ENCODE results near the gene MRPL4.
"Not testable (repeated sequence)": the region's sequence is repeated elsewhere in the genome, so short reads cannot be mapped to it uniquely, and the experiment has no call there.

Gene MRPL4

DNA sequence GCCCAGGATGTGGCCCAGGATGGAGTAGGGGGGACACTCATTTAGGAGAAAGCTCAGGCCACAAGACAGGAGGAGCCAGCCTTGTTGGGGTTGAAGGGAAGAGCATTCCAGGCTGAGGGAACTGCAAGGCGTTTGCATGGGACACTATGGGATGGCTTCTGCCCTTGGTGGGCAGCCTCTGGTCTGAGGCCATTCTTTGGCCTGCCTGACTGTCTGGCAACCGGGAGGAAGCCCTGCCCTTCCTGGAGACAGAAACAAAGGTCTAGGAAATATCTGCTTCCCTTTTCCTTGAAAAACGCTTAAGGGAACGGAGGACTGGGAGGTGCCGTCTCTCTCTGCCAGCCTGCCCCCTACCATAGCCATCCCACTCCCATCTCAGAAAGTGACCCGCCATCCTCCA lies 16.1 kb downstream of the MRPL4 start:
- no peak for DNase-seq

DNA sequence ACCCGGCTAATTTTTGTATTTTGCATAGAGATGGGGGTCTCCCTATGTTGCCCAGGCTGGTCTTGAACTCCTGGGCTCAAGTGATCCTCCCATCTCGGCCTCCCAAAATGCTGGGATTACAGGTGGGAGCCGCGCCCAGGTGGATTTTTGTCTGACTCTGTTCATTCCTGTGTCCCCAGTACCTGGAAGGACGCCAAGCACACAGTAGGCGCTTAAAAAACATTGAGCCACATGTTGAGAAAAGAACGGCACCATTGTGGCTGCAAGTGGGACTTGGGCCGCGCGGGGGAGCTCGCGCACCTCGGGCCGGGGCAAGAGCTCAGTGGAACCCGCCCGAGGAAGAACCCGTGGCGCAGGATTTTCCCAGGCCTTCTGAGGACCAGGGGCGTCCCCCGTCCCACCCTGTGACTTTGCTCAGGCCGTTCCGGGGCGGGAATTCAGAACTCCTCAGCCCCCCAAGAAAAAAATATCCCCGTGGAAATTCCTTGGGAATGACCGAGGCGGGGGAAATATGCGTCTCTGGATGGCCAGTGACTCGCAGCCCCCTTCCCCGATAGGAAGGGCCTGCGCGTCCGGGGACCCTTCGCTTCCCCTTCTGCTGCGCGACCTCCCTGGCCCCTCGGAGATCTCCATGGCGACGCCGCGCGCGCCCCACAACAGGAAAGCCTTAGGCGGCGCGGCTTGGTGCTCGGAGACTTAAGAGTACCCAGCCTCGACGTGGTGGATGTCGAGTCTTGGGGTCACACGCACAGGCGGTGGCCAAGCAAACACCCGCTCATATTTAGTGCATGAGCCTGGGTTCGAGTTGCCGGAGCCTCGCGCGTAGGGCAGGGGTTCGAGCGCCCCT lies 17.5 kb downstream of the MRPL4 start:
- DNase-seq, result peak; percentile 37

DNA sequence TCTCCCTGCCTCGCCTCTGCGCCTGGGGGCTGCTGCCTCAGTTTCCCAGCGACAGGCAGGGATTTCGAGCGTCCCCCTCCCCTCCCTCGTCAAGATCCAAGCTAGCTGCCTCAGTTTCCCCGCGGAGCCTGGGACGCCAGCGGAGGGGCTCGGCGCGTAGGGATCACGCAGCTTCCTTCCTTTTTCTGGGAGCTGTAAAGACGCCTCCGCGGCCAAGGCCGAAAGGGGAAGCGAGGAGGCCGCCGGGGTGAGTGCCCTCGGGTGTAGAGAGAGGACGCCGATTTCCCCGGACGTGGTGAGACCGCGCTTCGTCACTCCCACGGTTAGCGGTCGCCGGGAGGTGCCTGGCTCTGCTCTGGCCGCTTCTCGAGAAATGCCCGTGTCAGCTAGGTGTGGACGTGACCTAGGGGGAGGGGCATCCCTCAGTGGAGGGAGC lies 18.2 kb downstream of the MRPL4 start:
- DNase-seq, result no peak

DNA sequence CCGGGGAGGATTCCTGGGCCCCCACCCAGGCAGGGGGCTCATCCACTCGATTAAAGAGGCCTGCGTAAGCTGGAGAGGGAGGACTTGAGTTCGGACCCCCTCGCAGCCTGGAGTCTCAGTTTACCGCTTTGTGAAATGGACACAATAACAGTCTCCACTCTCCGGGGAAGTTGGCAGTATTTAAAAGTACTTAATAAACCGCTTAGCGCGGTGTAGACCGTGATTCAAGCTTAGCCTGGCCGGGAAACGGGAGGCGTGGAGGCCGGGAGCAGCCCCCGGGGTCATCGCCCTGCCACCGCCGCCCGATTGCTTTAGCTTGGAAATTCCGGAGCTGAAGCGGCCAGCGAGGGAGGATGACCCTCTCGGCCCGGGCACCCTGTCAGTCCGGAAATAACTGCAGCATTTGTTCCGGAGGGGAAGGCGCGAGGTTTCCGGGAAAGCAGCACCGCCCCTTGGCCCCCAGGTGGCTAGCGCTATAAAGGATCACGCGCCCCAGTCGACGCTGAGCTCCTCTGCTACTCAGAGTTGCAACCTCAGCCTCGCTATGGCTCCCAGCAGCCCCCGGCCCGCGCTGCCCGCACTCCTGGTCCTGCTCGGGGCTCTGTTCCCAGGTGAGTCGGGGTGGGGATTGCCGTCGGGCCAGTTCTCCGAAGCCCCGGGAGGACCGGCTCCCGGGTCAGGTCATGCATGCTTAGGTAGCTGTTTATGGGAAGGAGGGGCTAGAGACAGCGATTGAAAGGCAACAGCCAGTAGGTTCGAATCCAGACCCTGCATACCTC lies 18.8 kb downstream of the MRPL4 start, which contains the start of gene ICAM1:
ICAM1 (plus strand) TSS at position 505 of the 779 bp plus-strand sequence; CDS start at position 545, 40 bp downstream.
- no peak for DNase-seq

DNA sequence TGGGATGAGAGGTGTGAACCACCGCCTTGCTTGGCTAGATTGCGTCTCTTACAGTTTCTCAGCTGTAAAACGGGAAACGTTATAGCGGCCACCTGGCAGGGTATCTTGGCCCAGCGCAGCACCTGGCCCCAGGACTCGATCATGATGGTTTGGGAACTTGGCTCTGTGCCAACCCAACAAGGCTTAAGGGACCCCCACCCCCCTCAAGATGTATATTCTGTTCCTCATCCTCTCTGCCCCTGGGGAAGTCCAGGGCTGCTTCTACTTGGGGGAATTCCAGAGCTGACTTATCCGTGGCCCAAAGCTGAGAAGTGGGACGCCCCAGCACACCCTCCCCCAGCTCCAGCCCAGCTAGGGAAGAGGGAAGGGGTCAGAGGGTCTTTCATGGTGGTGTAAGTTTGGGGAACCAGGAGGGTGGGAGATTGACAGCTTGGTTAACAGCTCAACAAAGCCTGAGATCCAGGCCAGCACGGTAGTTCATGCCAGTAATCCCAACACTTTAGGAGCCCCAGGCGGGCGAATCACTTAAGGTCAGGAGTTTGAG lies 19.6 kb downstream of the MRPL4 start:
- DNase-seq, result no peak

DNA sequence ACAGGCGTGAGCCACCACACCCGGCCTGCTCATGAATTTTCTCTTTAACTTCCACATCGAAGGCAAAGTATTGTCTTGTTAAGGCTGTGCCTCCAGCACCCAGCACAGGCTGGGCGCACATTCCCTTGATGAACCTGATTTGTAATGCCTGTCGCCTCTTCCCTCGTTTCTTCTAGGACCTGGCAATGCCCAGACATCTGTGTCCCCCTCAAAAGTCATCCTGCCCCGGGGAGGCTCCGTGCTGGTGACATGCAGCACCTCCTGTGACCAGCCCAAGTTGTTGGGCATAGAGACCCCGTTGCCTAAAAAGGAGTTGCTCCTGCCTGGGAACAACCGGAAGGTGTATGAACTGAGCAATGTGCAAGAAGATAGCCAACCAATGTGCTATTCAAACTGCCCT lies 22.6 kb downstream of the MRPL4 start:
- no peak for DNase-seq

DNA sequence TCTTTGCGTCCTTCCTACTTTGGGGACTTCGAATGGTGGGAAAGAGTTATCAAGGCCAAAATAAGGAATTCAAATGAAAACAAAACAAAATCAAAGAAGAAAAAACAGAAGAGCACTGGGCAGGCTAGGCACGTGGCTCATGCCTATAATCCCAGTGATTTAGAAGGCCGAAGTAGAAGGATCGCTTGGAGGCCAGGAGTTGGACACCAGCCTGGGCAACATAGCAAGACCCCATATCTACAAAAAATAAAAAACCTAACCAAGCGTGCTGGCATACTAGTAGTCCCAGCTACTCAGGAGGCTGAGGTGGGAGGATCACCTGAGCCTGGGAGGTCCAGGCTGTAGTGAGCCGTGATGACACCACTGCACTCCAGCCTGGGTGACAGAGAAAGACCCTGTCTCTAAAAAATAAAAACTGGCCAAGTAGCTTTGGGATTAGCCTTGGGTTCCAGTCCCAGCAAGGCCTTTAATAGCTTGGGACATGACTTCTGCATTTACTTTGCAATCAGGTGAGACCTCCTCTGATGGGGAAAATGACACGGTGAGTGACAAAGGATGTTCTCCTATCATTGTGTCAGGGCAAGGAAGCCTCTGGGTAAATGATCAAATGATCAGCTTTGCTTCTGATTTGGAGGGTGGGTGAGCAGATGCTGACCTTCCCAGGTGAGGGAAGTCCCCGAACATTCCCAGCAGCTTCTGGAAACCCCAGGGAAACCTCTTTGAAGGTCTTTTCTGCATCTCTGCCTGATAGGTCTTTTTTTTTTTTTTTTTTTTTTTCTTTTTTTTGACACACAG lies 26.0 kb downstream of the MRPL4 start:
- no peak for DNase-seq

DNA sequence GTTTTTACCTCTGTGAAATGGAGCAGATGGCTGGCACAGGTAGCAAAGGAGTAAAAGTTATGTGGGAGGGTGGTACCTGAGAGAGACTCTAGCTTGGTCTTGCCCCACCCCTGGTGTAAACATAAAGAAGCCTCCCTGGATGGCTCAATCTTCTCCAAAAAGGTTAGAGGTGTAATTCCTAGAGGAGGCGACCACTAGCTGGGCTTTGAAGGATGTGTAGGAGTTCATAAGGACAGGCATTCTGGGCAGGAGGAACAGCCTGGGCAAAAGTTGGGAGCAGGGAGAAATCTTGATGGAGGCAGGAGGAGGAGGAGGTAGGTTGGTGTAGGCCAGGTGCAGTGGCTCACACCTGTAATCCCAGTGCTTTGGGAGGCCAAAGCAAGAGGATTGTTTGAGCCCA lies 26.9 kb downstream of the MRPL4 start:
- DNase-seq, result no peak

DNA sequence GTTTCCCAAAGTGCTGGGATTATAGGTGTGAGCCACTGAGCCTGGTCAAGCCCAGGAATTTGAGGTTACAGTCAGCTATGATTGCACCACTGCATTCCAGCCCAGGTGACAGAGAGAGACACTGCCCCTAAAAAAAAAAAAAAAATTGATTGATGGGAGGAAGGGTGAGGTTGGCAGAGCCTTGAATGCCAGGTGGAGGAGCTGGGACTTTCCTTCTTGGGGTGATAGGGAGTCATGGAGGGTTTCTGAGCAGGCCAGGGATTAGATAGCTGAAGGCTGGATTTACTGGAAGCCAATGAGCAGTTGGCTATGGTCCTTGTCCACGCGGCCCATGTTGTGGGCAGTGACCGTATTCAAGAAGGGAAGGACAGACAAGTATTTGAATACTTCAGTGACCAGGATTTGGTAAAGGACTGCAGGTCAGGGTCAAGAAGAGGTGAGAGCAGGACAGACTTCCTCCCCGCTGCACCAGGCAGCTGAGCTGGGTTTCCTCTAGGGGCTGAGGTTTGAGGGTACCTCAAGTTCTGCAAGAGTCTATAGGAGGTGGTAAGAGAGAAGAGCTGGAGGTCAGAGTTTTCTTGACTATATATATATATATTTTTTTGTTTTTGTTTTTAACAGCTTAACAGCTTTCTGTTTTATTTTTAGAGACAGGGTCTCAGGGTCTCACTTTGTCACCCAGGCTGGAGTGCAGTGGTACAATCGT lies 27.9 kb downstream of the MRPL4 start:
- DNase-seq, result no peak

DNA sequence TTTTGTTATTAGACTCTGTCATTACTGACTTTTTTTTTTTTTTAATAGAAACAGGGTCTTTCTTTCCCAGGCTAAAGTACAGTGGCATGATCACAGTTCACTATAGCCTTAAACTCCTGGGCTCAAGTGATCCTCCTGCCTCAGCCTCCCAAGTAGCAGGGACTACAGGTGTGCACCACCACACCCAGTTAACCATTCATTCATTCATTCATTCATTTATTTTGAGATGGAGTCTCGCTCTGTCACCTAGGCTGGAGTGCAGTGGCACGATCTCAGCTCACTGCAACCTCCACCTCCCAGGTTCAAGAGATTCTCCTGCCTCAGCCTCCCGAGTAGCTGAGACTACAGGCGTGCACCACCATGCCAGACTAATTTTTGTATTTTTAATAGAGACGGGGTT lies 30.0 kb downstream of the MRPL4 start:
- DNase-seq, result not testable (repeated sequence)

DNA sequence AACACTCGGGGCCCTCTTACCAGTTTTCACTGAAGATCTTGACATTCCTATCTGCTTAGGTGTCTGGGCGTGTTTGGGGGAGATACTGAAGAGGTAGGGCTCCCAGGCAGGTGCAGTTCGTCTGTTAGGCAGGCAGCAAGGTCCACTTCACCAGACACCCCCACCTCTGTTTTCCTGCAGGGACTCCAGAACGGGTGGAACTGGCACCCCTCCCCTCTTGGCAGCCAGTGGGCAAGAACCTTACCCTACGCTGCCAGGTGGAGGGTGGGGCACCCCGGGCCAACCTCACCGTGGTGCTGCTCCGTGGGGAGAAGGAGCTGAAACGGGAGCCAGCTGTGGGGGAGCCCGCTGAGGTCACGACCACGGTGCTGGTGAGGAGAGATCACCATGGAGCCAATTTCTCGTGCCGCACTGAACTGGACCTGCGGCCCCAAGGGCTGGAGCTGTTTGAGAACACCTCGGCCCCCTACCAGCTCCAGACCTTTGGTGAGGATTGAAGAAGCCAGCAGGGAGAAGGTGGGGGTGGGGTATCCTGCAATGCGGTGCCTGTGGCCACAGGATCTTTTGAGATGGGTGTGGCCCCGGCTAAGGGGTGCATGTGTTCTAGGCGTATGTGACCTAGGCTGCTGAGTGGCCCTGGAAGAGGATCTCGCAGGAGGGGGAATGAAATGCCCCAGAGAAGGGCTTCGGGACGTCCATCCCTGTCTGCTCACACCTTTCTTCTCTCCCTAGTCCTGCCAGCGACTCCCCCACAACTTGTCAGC lies 31.5 kb downstream of the MRPL4 start:
- DNase-seq, result no peak

DNA sequence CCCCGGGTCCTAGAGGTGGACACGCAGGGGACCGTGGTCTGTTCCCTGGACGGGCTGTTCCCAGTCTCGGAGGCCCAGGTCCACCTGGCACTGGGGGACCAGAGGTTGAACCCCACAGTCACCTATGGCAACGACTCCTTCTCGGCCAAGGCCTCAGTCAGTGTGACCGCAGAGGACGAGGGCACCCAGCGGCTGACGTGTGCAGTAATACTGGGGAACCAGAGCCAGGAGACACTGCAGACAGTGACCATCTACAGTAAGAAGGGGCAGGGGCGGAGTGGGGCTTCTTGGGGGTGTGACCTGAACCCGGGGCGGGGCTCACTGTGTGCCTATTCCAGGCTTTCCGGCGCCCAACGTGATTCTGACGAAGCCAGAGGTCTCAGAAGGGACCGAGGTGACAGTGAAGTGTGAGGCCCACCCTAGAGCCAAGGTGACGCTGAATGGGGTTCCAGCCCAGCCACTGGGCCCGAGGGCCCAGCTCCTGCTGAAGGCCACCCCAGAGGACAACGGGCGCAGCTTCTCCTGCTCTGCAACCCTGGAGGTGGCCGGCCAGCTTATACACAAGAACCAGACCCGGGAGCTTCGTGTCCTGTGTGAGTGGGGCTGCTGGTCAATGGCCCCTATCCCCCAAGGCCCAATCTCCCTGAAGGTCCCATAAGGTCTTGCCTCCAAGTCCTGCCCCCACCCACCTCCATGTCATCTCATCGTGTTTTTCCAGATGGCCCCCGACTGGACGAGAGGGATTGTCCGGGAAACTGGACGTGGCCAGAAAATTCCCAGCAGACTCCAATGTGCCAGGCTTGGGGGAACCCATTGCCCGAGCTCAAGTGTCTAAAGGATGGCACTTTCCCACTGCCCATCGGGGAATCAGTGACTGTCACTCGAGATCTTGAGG lies 32.3 kb downstream of the MRPL4 start:
- no peak for DNase-seq

DNA sequence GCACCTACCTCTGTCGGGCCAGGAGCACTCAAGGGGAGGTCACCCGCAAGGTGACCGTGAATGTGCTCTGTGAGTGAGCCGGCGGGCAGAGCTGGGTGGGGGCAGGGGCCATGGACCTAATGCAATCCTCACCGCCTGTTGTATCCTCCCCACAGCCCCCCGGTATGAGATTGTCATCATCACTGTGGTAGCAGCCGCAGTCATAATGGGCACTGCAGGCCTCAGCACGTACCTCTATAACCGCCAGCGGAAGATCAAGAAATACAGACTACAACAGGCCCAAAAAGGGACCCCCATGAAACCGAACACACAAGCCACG lies 32.9 kb downstream of the MRPL4 start:
- no peak for DNase-seq

DNA sequence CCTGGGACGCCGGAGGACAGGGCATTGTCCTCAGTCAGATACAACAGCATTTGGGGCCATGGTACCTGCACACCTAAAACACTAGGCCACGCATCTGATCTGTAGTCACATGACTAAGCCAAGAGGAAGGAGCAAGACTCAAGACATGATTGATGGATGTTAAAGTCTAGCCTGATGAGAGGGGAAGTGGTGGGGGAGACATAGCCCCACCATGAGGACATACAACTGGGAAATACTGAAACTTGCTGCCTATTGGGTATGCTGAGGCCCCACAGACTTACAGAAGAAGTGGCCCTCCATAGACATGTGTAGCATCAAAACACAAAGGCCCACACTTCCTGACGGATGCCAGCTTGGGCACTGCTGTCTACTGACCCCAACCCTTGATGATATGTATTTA lies 33.4 kb downstream of the MRPL4 start:
- no peak for DNase-seq

DNA sequence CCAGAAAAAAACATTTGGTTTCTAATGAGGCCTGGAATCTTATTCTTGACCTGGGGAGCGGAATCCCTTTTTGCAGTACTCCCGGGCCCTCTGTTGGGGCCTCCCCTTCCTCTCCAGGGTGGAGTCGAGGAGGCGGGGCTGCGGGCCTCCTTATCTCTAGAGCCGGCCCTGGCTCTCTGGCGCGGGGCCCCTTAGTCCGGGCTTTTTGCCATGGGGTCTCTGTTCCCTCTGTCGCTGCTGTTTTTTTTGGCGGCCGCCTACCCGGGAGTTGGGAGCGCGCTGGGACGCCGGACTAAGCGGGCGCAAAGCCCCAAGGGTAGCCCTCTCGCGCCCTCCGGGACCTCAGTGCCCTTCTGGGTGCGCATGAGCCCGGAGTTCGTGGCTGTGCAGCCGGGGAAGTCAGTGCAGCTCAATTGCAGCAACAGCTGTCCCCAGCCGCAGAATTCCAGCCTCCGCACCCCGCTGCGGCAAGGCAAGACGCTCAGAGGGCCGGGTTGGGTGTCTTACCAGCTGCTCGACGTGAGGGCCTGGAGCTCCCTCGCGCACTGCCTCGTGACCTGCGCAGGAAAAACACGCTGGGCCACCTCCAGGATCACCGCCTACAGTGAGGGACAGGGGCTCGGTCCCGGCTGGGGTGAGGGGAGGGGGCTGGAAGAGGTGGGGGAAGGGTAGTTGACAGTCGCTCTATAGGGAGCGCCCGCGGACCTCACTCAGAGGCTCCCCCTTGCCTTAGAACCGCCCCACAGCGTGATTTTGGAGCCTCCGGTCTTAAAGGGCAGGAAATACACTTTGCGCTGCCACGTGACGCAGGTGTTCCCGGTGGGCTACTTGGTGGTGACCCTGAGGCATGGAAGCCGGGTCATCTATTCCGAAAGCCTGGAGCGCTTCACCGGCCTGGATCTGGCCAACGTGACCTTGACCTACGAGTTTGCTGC lies 35.1 kb downstream of the MRPL4 start, which contains the start of gene ICAM4:
ICAM4 (plus strand) TSS at position 153 of the 935 bp plus-strand sequence; CDS start at position 211, 58 bp downstream.
- DNase-seq, result no peak

DNA sequence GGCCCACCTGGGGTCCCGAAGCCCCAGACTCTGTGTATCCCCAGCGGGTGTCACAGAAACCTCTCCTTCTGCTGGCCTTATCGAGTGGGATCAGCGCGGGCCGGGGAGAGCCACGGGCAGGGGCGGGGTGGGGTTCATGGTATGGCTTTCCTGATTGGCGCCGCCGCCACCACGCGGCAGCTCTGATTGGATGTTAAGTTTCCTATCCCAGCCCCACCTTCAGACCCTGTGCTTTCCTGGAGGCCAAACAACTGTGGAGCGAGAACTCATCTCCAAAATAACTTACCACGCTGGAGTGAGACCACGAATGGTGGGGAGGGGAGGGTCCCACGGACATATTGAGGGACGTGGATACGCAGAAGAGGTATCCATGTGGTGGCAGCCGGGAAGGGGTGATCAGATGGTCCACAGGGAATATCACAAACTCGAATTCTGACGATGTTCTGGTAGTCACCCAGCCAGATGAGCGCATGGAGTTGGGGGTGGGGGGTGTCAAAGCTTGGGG lies 36.7 kb downstream of the MRPL4 start:
- no peak for DNase-seq

DNA sequence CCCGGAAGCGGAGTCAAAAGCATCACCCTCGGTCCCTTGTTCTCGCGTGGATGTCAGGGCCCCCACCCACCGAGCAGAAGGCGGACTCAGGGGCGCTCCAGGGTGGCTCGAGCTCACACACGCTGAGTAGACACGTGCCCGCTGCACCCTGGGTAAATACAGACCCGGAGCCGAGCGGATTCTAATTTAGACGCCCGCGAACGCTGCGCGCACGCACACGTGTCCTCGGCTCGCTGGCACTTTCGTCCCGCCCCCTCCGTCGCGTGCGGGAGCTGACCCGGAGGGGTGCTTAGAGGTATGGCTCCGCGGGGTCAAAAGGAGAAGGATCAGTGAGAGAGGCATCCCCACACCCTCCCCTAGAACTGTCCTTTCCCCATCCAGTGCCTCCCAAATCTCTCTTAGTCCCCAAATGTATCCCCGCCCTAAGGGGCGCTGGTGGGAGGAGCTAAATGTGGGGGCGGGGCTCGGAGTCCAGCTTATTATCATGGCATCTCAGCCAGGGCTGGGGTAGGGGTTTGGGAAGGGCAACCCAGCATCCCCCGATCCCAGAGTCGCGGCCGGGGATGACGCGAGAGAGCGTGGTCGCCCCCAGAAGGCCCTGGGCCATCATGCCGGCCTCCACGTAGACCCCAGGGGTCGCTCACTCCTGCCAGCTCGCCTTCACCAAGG lies 37.3 kb downstream of the MRPL4 start:
- no peak for DNase-seq

DNA sequence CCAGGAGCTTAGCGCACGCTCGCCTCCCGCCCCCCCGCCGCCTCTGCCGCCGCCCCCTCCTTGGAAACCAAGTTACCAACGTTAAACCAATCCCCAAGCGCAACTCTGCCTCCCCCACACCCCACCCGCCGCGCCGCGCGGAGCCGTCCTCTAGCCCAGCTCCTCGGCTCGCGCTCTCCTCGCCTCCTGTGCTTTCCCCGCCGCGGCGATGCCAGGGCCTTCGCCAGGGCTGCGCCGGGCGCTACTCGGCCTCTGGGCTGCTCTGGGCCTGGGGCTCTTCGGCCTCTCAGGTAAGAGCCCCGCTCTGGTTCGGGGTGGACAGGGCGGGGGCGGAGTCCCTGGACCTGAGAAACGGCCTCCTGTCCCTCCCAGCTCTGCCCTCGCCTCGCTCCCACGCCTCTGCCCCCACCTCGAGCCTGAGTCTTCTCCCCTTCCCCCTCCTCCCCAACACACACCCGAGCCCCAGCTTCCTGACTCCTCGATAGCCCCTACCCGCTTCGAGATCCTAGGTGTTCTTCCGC lies 37.9 kb downstream of the MRPL4 start, which contains the start of gene ICAM5:
ICAM5 (plus strand) TSS at position 117 of the 521 bp plus-strand sequence; CDS start at position 209, 92 bp downstream.
- DNase-seq, result no peak

Data from NCI-H1694 (cell line).